Gastrocnemius medialis (tissue), 4 donors: ENCODE results near the gene FOXP3. TPM values are rescaled to one million over a fixed set of nuclear protein-coding genes. Genes with fewer than 3 reads are reported as not detected.

ENCODE experiments used
- ATAC-seq, 2 donors: fragments of 150-250 bp; one replicate each; pipeline ENCODE4 v1.9.1; 2016
- DNase-seq, 2 donors: peaks; one replicate each; pipeline ENCODE4 v3.0.0-alpha.2; 2019
- H3K27ac ChIP-seq, 4 donors: fragments of 200-600 bp; sonication (generic); 1 replicate in 1 of 4; 2 replicates in 3 of 4; pipeline ENCODE4 v1.5.1; 2016 to 2018; ENCODE audit warnings: mild to moderate bottlenecking in 2 of 4, moderate library complexity in 1 of 4
- H3K27me3 ChIP-seq, 3 donors: fragments of 200-600 bp; sonication (generic) in 2 of 3; 1 replicate in 1 of 3; 2 replicates in 2 of 3; pipeline versions ENCODE4 v1.5.1 to v1.6.0; 2016 to 2019; ENCODE audit warnings: mild to moderate bottlenecking in 1 of 3, moderate library complexity in 1 of 3
- H3K36me3 ChIP-seq, 2 donors: fragments of 200-600 bp; sonication (generic) in 1 of 2; one replicate each; pipeline ENCODE4 v1.5.1; 2017 to 2018
- H3K4me1 ChIP-seq, 2 donors: fragments of 200-600 bp; sonication (generic) in 1 of 2; one replicate each; pipeline ENCODE4 v1.5.1; 2016 to 2017; ENCODE audit warnings: mild to moderate bottlenecking in 2 of 2
- H3K4me3 ChIP-seq, 4 donors: fragments of 200-600 bp; sonication (generic) in 3 of 4; 1 replicate in 1 of 4; 2 replicates in 3 of 4; pipeline ENCODE4 v1.5.1; 2016 to 2019; ENCODE audit warnings: mild to moderate bottlenecking in 2 of 4
- H3K9me3 ChIP-seq, 3 donors: fragments of 200-600 bp; sonication (generic) in 2 of 3; 1 replicate in 1 of 3; 2 replicates in 2 of 3; pipeline ENCODE4 v1.5.1; 2016 to 2019
- CTCF ChIP-seq, 5 experiments: fragments of 450-650 bp in 3 of 5; fragments of 200-600 bp in 2 of 5; sonication (generic) in 2 of 5; IDR thresholded peaks in 4 of 5; conservative IDR thresholded peaks in 1 of 5; 1 replicate in 4 of 5; 2 replicates in 1 of 5; pipeline ENCODE4 v1.5.1; 2016 to 2019; ENCODE audit warnings: antibody characterized with exemption in 5 of 5, mild to moderate bottlenecking in 3 of 5, moderate library complexity in 3 of 5
- POLR2A ChIP-seq, 2 donors: fragments of 450-650 bp; IDR thresholded peaks; one replicate each; pipeline ENCODE4 v1.6.1; 2017; ENCODE audit warnings: antibody characterized with exemption in 2 of 2, mild to moderate bottlenecking in 2 of 2, moderate library complexity in 2 of 2
- in situ Hi-C, 4 donors: fragments of 200-750 bp; cut with MboI; loops; one replicate each; pipeline versions ENCODE4 v1.15.0 to v1.8.0; 2017; ENCODE audit warnings: low sequenced_read_pairs in 4 of 4
- intact Hi-C: fragments of 100-400 bp; cut with DNase I; formaldehyde crosslinking; loops from one replicate; pipeline ENCODE4 v1.15.1; 2023; ENCODE audit warnings: low total_unique reads
- total RNA-seq, 4 donors: library from RNA; depleted of rRNA; stranded (reverse); fragments of >200 nt; gene quantifications; one replicate each; pipeline versions ENCODE4 v1.1.0 to v1.2.3, GENCODE V29; 2016

FOXP3 gene
- total RNA-seq, 4 donors from 2014 or later, result not detected

GRCh38 chrX:49246541-49246940 lies 18.0 kb downstream of the FOXP3 start:
- Histone ChIP-seq H3K4me3 (no peak overlapping the region), H3K9me3 (no peaks in the 10 kb centered on the region), H3K27ac (no peak overlapping the region), H3K4me1 (no peaks in the 10 kb centered on the region), H3K27me3 (no peaks in the 10 kb centered on the region), H3K36me3 (peaks cover 0 to 15% of the 10 kb centered on the region in 2 donors)
- DNase-seq, result no peak
- in situ Hi-C loops (no loop called here), intact Hi-C loops (no loop called here)
- TF ChIP-seq CTCF (IDR thresholded peaks at IDR 0.05 in 4 of 5, conservative IDR thresholded peaks at IDR 0.05 in 1 of 5) (no peak), POLR2A (IDR thresholded peaks at IDR 0.05) (no peak)
- ATAC-seq, result no peak

GRCh38 chrX:49244207-49244606 lies 20.3 kb downstream of the FOXP3 start:
- intact Hi-C loops (no loop called here), in situ Hi-C loops (no loop called here)
- Histone ChIP-seq H3K27me3 (no peaks in the 10 kb centered on the region), H3K4me1 (no peaks in the 10 kb centered on the region), H3K36me3 (peaks cover 0 to 15% of the 10 kb centered on the region in 2 donors), H3K9me3 (no peaks in the 10 kb centered on the region), H3K27ac (no peak overlapping the region), H3K4me3 (no peak overlapping the region)
- ATAC-seq (no peak), DNase-seq (no peak)
- TF ChIP-seq CTCF (IDR thresholded peaks at IDR 0.05 in 4 of 5, conservative IDR thresholded peaks at IDR 0.05 in 1 of 5), result no peak
- no peak for TF ChIP-seq POLR2A (IDR thresholded peaks at IDR 0.05)

GRCh38 chrX:49243166-49243565 lies 21.3 kb downstream of the FOXP3 start:
- H3K36me3 ChIP-seq, result peaks cover 0 to 15% of the 10 kb centered on the region in 2 donors
- H3K27ac ChIP-seq, result no peak overlapping the region
- H3K9me3 ChIP-seq, result no peaks in the 10 kb centered on the region
- H3K4me3 ChIP-seq, result no peak overlapping the region
- DNase-seq (no peak), ATAC-seq (no peak)
- TF ChIP-seq CTCF (IDR thresholded peaks at IDR 0.05 in 4 of 5, conservative IDR thresholded peaks at IDR 0.05 in 1 of 5), result no peak
- TF ChIP-seq POLR2A (IDR thresholded peaks at IDR 0.05), result no peak
- in situ Hi-C loops (no loop called here), intact Hi-C loops (no loop called here)
- no peaks in the 10 kb centered on the region for H3K27me3 ChIP-seq
- no peaks in the 10 kb centered on the region for H3K4me1 ChIP-seq

- Histone ChIP-seq H3K4me1 (no peaks in the 10 kb centered on the region), H3K27ac (no peak overlapping the region), H3K4me3 (no peak overlapping the region), H3K27me3 (no peaks in the 10 kb centered on the region), H3K9me3 (no peaks in the 10 kb centered on the region), H3K36me3 (peaks cover 0 to 15% of the 10 kb centered on the region in 2 donors)
- DNase-seq (no peak), ATAC-seq (no peak)
- in situ Hi-C loops, result no loop called here
- TF ChIP-seq POLR2A (IDR thresholded peaks at IDR 0.05) (no peak), CTCF (IDR thresholded peaks at IDR 0.05 in 4 of 5, conservative IDR thresholded peaks at IDR 0.05 in 1 of 5) (no peak)
- intact Hi-C loops, result no loop called here
Measured at GRCh38 chrX:49242545-49243066, 21.9 kb downstream of the FOXP3 start.

- H3K4me1 ChIP-seq, result peaks cover 0 to 5% of the 10 kb centered on the region in 2 donors
- H3K27ac ChIP-seq, result no peak overlapping the region
- ATAC-seq, result no peak
- intact Hi-C loops (loop anchor here (5.0 kb wide), 1 partner anchor 36 kb away; the partner anchor contains the start of gene SYP), in situ Hi-C loops (no loop called here)
- no peaks in the 10 kb centered on the region for H3K27me3 ChIP-seq
- DNase-seq, result no peak
- peaks cover 0 to 10% of the 10 kb centered on the region in 2 donors for H3K36me3 ChIP-seq
- TF ChIP-seq POLR2A (IDR thresholded peaks at IDR 0.05) (no peak), CTCF (IDR thresholded peaks at IDR 0.05 in 4 of 5, conservative IDR thresholded peaks at IDR 0.05 in 1 of 5) (no peak)
- no peaks in the 10 kb centered on the region for H3K9me3 ChIP-seq
- no peak overlapping the region for H3K4me3 ChIP-seq
Measured at GRCh38 chrX:49238735-49239134, 25.8 kb downstream of the FOXP3 start.
